Middle frontal gyrus (tissue), 1 donor: Measurements from ENCODE around the gene TMIE.

ENCODE experiments used
- DNase-seq: peaks from one replicate; pipeline ENCODE4 v3.0.0-alpha.2; 2015; ENCODE audit warnings: low spot score; ENCODE audit errors: extremely low spot score

Gene TMIE, protein sequence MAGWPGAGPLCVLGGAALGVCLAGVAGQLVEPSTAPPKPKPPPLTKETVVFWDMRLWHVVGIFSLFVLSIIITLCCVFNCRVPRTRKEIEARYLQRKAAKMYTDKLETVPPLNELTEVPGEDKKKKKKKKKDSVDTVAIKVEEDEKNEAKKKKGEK

DNA sequence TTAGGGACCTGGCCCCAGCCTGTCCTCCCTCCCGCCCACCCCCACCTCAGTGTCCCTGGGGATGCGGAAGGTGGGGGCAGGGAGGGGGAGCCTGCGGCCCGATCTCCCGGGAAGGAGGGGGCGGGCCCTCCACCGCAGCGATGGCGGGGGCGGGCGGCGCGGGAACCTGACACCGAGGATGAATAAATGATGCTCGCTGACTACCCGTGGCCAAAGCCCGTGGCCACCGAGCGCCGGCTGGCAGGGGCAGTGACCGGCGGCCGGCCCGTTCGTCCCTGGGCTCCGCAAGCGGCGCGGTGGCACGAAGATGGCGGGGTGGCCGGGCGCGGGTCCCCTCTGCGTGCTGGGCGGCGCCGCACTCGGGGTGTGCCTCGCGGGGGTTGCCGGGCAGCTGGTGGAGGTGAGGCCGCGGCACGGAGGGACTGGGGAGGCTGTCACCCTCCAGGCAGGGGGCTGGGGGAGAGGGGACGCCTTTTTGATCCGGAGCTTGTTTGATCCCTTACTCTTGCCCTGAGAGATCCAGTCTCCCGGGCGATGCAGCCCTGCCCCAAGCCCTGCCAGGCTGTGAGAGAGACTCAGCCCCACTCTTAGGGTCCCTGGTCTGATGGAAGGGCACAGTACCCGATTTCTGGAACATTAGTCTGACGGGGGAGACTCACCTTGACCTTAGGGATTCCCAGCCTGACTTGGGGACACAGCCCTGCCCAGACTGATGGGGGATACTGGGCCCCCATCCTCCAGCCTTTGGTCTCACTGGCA is at the start of gene TMIE:
TSS of gene TMIE (plus strand) at position 212 of the 759 bp plus-strand sequence. CDS start at position 308, 96 bp downstream.
- no peak for DNase-seq

DNA sequence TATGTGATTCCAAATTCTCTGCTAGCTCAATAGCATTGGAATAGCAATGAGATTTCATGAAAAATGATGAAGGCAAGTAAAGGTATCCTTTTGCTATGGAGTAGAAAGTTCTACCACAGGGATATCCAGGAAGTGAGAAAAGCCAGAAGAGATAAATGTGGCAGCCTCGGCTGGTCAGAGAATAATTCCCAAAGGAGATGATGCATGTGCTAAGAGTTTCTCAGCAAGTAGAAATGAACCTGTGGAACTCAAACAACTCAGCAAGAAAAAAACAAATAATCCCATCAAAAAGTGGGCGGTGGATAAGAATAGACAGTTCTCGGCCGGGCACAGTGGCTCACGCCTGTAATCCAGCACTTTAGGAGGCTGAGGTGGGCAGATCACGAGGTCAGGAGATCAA is 45.9 kb upstream of the TMIE start:
- no peak for DNase-seq

DNA sequence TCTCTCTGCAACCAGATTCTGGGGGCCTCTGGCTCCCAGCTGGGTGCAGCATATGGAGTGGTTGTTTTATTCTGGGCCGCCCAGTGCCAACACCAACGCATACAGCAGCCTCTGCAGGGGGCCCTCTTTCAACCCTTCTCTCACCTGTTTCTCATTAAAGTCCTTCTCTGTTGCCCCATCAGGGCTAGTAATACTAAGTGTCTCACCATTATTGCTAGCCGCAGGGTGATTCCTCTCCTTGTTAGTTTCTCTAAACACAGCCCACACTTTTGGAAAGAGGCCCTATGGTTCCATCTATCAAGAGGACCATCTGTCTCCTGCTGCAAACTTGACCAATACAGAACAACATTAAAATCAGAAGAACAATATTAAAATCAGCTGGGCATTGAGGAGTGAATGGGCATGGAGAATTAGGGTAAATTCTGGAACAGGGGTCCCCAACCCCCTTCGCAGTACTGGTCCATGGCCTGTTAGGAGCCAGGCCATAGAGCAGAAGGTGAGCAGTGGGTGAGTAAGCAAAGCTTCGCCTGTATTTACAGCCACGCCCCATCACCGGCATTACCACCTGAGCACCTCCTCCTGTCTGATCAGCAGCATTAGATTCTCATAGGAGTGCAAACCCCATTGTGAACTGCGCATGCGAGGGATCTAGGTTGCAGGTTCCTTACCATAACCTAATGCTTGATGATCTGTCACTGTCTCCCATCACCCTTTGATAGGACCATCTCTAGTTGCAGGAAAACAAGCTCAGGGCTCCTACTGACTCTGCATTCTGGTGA is 44.2 kb upstream of the TMIE start:
- no peak for DNase-seq

DNA sequence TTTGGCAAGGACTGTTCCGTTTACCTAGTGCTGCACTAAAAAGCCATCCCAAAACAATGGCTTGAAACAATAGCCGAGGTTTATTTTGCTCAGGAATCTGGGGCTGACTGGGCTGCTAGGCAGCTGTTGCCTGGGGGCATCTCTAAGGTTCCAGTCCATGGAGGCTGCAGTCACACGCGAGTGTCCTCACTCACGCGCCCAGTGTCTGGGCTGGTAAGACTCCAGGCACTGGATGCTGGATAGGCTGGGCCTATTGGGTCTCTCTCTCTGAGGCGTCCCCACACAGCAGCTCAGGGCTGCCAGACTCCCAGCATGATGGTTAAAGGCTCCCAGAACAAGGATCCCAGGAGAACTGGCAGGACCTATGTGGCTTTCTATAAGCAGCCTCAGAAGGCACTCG is 41.9 kb upstream of the TMIE start:
- no peak for DNase-seq

DNA sequence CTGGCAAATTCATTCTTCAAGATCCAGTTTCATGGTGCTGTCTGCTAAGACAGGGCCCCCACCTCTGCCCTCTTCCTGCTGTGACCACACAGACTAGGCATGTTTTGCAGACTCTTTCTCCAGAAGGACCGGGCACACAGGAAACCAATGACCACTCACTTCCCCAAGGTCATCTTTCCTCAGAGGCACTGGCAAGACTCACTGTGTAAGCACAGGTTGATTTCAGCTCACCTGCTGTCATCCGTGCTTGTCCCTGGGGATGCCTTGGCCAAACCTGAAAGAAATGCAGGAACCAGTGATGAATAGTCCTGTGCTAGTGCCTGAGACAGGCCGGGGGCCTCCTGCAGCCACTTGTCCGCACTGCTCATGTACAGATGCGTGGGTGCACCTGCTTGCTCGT is 41.2 kb upstream of the TMIE start:
- no peak for DNase-seq

DNA sequence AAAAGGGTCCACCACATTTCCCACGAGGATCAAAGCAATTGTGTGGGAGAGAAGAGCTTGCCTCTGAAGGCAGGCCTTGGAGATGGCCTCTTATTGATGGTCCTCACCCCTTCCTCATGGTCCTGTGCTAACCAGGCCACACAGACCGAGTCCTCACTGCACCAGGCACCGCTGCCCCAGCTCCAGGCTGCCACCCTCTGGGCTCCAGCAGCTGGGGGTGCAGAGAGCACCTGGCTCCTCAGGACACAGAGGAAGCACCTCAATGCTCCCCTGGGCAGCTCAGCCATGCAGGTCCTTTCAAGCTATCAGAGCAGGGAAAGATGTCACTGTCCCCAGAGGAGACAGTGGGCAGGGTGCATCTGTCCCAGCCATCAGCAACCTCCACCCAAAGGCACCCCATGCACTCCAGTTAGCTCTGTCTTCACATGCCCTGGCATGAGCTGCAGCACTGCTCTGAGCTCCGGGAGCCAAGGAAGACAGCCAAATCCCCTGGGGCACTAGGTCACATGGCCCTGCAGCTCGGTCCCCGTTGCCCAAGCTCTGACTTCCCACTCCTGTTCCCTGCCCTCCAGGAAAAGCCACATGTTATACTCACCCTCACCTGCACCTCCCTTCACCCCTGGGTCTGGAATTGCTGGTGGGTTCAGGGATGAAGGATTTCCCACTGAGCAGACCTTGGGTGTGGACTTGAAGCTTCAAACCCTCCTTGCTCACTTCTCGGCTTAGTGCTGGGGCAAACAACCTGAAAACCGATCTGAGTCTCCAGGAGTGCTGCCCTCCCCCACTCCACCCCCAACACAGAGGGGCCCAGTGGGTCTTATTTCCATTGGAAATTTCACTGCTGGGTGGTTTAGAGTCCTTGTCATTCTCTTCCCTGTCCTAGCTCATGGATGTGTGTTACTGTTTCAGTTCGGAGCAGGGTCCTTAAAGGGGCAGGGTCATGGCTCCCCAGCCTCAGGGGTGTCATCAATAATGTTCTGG is 40.4 kb upstream of the TMIE start:
- DNase-seq: no peak

DNA sequence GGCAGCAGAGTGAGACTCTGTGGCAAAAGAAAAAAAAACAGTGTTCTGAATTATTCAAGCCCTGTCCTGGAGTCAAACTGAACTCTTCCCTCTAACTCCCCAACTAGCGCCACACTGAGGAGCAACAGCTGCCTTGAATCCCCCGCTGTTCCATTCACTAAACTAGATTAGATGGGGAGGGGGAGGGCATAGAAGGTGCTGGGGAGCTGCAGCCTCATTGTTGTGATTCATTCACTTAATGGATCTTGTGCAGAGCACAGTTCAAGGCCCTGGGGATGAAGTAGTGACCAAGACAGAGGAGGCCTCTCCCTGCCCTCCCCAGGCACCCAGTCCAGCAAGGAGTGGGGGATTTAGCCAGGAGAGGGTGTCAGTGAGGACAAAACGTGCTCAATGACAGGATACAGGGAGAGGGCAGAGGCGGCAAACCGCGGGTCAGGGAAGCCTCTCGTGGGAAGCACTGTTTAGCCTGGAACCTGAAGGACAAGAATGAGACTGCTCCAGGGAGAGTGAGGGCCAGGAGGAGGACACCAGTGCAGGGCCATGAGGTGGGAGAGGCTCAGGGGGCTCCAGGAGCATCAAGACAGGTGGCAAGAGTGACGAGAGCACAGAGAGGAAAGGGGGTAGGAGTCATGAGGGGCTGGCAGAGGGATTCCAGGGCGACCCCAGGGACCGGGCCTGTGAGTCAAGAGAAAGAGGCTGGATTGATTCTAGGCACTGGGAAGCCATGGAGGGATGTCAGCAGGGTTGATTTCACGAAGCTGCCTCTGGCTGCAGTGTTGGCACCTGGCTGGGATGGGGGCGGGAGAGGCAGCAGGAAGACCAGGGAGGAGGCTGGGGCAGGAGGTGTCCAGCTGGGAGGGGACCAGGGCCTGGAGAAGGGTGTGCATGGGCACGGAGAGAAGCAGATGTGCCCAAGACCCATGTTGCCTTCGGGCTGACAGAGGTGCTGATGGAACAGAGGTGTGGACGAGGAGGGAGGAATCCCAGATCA is 39.1 kb upstream of the TMIE start:
- no peak for DNase-seq

DNA sequence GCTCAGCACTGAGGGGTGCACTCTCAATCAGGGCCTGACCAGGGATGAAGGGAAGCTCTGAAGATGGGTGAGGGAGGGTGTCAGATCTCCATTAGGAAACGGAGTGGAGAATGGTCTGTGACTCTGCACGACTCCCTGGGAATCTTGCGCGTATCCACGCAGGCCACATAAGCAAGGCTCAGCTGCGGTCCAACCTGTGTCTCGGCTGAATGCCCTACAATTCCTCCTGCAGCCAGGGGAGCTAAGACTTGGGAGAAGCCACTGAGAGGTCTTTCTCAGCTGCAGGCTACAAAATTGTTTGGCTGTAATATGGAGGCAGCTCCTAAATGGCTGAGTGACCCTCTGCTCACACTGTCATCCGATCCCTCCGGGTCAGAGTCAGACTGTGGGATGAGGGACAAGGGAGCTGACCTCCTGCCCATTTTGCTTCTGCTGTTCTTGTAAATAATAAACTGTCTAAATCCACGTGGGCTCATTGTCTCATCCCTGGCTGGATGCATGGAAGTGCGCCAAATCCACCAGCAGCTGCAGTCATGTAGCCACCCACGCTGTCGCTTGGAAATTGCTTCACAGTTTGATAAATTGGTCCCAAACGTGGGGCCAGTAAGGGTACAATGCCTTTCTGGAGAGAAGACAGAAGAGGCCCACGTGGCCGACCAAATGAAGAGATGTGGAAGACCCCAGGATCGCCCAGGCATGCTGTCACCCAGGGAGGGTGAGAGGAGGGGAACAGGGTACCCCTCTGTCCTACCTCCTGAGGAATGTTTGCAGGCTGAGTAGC is 38.2 kb upstream of the TMIE start:
- DNase-seq: peak; percentile 67

DNA sequence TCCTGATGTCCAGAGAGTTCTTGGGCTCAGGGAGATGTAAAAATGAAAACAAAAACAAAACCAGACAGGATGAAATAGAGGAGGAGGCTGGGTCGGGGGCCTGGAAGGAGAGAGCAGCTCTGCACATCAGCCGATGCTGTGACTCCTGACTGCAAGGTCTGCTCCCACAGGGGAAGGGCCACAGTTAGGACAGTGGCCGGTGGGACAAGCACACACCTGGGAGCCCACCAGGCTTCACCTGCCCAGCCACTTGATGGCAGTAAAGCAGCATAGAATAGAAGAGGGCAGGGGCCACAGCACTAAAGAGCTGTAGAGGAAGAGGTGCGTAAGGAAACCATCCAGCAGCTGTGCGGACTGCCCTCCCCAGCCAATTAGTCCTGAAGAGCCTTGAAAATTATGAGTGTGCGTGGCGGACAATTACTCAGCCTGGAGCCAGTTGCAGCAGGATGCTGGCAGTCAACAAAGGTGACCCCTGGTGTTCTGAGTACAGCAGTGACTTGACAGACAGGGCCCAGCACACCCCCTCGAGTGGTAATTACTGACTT is 37.5 kb upstream of the TMIE start:
- no peak for DNase-seq

DNA sequence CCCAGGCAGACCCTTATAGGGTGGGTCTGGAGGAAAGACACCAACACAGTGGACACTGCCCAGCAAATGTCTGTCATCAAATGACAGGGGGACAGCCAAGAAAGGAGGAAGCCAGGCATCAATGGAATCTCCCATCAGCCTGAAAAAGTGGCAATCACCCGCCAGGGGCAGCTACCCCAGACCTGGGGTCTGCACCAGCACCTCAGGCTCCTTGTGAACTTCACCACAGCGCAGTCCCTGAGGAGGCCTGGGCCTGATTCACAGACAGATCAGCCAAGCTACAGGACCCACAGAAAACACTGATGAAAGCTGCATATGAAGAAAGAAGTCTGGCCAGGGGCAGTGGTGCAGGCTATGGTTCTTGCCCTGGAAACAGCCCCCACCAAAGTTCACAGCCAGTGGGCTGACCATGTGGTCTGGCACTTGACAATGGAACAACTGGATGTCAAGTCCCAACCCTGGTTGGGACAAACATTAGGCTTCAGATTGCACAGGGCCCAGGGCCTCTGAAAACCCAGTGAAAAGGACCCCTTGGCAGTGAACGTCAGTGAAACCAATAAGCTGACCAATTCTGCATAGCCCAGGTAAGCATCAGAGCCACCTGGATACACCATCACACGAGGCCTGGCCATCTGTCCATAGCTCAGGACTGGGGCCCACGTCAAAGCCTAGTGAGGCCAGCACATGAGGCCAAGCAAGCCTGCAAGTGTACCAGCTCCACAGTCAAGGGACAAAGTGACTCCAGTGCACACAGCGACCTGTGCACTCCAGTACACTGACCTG is 36.8 kb upstream of the TMIE start:
- no peak for DNase-seq

DNA sequence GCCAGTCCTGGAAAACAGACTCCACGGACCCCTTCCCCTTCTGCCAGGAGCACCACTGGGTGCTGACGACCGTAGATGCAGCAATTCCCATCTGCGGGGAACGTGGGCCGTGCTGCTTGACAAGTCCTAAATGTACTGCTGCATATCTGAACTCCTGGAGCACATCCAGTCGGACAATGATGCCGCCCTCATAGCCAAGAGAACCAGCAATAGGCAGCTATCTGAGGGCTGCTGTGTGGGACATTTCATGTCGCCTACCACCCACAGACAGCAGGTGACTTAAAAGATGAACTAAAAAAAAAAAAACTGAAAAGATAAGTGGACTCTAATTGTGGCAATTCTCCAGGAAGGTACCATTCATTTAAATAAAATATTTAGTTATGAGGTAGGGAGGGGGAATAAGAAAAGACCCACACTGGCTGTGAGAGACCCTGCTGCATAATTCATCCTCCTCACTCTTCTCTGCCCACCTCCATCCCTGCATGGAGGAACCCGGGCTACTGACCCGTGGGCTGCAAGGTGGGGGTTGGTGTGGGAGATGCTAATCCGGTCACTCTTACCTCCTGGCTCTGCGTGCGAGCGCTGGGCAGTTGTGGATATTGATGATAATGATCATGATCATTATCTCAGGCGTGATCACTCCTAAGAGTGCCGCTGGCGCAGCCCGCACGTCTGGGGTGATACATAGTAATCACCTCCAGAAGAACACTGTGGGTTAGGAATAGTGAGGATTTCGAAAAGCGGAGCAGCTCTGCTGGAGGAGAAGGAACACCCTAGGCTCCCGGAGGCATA is 36.0 kb upstream of the TMIE start:
- peak; percentile 22 for DNase-seq

DNA sequence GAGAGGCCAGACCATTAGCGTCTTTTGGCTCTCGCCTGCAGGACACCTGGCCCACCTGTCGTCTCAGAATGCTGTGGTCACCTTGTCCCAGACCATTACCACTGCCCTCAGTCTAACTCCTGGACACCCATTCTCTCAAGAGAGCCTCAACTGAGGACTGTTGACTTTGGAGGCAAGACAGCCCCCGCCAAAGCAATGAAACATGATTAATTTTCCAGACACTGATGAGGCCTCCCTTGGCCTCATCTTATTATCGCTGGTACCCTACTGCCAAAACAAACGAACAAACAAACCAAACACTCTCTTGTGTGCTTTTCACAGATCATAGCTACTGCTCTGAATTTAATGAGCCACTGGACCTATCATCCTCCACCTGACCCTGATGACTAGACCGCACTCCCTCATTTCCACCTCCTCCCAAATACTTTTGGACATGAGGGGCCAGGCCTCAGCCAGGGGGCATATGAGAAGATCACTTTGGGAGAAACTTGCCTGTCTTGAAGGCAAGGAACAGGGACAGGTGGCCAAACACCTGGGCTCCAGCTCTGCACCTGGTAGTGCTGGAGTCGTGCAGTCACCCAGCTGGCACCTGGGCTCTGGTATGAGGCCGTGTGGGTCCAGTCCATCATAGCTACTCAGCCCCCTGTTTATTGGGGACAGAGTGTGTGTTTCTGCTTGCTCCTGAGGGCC is 35.3 kb upstream of the TMIE start:
- no peak for DNase-seq

DNA sequence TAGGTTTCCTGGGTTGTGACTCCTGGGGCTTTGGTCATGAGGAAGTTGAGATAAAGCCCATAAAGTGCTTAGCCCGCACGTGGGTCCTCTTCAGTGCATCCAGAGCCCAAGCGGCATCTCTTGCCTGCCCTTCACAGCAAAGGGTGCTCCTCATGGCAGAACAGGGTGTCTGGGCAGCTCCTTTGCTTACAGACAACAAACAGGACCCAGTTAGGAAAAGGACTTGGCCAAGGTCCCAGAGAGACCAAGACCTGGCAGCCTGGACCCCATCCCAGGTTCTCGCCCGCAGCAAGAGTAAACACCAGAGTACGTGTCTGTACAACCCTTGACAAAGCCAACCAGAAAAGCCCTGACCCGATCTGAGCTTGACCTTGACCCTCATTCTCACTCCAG is 34.7 kb upstream of the TMIE start:
- DNase-seq: no peak

DNA sequence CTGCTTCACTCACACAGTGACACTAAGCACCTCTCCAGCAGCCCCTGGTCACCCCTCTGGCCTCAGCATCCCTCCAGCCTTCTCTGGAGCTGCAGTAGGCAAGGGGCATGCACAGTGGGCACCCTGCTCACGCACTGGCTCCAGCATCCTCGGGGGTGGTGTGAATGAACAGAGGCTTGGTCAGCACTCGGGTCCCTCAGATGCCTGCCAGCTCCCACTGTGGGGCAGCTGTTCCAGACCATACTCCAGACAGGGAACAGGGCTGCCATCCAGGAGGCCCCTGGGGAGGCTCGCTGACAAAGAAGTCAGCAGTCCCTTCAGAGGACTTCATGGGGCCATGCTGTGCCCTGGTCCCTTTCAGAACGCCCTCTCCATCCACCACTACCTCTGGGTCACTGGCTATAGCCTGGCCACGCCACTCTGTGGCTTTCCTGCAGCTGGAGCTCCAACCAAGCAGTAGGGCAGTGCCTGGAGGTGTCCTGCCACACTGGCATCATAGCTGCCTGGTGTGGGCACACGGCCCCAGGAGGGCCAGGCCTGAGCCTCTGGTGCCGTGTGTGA is 34.1 kb upstream of the TMIE start:
- no peak for DNase-seq

DNA sequence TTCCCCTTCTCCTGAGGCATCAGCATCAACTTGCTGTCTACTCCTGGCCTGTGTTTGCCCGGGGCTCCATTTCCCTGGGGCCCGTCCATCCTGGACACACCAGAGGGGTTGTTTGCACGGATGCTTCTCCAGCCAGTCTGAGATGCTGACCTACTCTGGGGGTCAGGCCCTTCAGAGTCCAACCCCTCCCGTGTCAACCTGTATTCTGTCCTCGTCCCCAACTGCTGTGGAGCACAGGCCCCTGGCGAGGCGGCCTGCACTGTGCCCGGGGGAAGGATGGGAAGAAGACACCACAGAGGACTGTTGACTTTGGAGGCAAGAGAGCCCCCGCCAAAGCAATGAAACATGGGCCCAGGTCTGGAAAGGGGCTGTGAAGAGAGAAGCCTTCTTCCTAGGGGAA is 33.5 kb upstream of the TMIE start:
- DNase-seq: no peak

DNA sequence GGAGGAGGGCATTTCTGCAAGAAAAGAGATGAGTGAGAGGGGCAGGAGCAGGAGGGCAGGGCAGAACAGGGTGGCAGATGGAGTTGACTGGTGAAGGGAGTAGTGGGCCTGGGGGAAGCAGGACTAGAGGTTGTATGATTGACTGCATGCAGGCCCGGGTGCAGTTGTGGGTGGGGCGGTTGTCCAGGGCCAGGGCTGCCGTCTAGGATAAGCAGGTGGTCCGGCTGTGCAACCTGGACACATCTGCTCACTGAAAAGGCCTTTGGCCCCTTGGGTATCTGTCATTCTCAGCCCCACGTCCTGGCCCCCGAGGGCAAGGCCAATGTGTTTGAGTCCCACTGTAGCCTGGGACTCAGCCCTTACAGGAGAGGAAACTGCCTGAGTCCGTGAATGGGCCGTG is 33.1 kb upstream of the TMIE start:
- DNase-seq: no peak

DNA sequence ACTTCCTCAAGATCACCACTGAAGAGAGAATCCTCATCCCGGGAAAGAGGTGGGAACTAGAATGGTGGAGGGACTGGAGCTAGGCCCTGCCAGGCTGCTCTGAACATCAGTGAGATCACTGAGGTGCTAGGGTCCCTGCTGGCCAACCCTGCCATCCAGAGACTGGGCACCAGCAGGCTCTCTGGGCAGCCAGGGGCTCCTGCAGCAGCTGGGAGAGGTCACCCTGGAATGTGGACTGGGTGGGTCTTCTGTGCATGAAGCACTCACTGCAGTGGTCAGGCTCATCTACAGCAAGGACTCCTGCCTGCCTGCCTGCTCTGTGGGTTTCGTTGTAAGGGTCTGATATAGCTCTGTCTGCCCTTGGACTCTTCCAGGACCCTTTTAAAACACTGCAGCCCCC is 32.6 kb upstream of the TMIE start:
- DNase-seq: no peak
